LNCaP clone FGC (cell line): ENCODE data around the gene KCNJ6.
"Not testable (repeated sequence)": the region's sequence is repeated elsewhere in the genome, so short reads cannot be mapped to it uniquely, and the experiment has no call there.

ENCODE experiments used
- DNase-seq: peaks from one replicate; pipeline ENCODE4 v3.0.0-alpha.2; 2011; ENCODE audit warnings: low read depth
- H3K4me3 ChIP-seq: 2 replicates; pipeline ENCODE4 v1.5.1; 2011; ENCODE audit warnings: mild to moderate bottlenecking, low read depth, low read length, control low read depth
- CTCF ChIP-seq: IDR thresholded peaks from 2 replicates; pipeline ENCODE4 v1.5.1; 2012; ENCODE audit warnings: mild to moderate bottlenecking; ENCODE audit not compliant: control insufficient read depth, insufficient read depth; ENCODE audit errors: extremely low read depth

Gene KCNJ6

GRCh38 chr21:37921091-37921490, 4.8 kb upstream of the KCNJ6 start:
- no peak for DNase-seq
- no peak overlapping the region for H3K4me3 ChIP-seq
- TF ChIP-seq CTCF, result no peak

GRCh38 chr21:37920302-37920701, 4.0 kb upstream of the KCNJ6 start:
- H3K4me3 ChIP-seq, DNase-seq: not testable (repeated sequence)

- TF ChIP-seq CTCF, result no peak
- H3K4me3 ChIP-seq, result no peak overlapping the region
- no peak for DNase-seq
Observed at GRCh38 chr21:37917612-37918011, 1.4 kb upstream of the KCNJ6 start.

- DNase-seq, result no peak
- no peak overlapping the region for H3K4me3 ChIP-seq
Observed at GRCh38 chr21:37915941-37916309, 332 bp downstream of the KCNJ6 start.

GRCh38 chr21:37915497-37915911, 753 bp downstream of the KCNJ6 start:
- no peak overlapping the region for H3K4me3 ChIP-seq
- no peak for DNase-seq
- TF ChIP-seq CTCF, result no peak

More at GRCh38 chr21:37915941-37916309, 332 bp downstream of the KCNJ6 start:
- TF ChIP-seq CTCF, result no peak

GRCh38 chr21:37912616-37913015, 3.6 kb downstream of the KCNJ6 start:
- TF ChIP-seq CTCF, result no peak
- H3K4me3 ChIP-seq, result no peak overlapping the region
- DNase-seq, result no peak

- H3K4me3 ChIP-seq, result no peak overlapping the region
- TF ChIP-seq CTCF, result 0 out of 2 replicates have a peak, but pooled peaks have one; percentile 15
- no peak for DNase-seq
Observed at GRCh38 chr21:37909936-37910335, 6.3 kb downstream of the KCNJ6 start.
